Activated naive CD8-positive, alpha-beta T cell treated with anti-CD3 and anti-CD28 coated beads, Interleukin-2, amount 10 ng/mL, durations not matched to agents 7 days and 5 days (primary cell): ENCODE measurements around the gene ENPP3. TPM values are rescaled to one million over a fixed set of nuclear protein-coding genes. Genes with fewer than 3 reads are reported as not detected.
"Not testable (repeated sequence)": the region's sequence is repeated elsewhere in the genome, so short reads cannot be mapped to it uniquely, and the experiment has no call there.

Experiments
- ATAC-seq: fragments of 150-1000 bp; cut with Tn5 transposase; one replicate; pipeline ENCODE4 v1.10.0; 2021; ENCODE audit warnings: low read depth, moderate library complexity
- POLR2A ChIA-PET: fragments of 350-600 bp; sonication (Branson Sonifier 250); formaldehyde crosslinking; loops from one replicate; lab custom pipeline; 2021; ENCODE audit warnings: antibody characterized with exemption; lab: Charles Lee
- DNase-seq: peaks from one replicate; pipeline ENCODE4 v3.0.0; 2021
- H3K27ac Mint-ChIP-seq: one replicate; pipeline ENCODE4 v1.8.0; 2022; ENCODE audit warnings: mild to moderate bottlenecking, mixed read lengths
- H3K27me3 Mint-ChIP-seq: one replicate; pipeline ENCODE4 v1.8.0; 2022; ENCODE audit warnings: mild to moderate bottlenecking, moderate library complexity, mixed read lengths
- H3K36me3 Mint-ChIP-seq: one replicate; pipeline ENCODE4 v1.8.0; 2021; ENCODE audit warnings: mild to moderate bottlenecking, mixed read lengths
- H3K4me1 Mint-ChIP-seq: one replicate; pipeline ENCODE4 v1.8.0; 2021; ENCODE audit warnings: mixed read lengths
- H3K4me3 Mint-ChIP-seq: one replicate; pipeline ENCODE4 v1.8.0; 2022; ENCODE audit warnings: mild to moderate bottlenecking, moderate library complexity, mixed read lengths
- H3K9me3 Mint-ChIP-seq: one replicate; pipeline ENCODE4 v1.8.0; 2021; ENCODE audit warnings: mixed read lengths
- total RNA-seq, 2 experiments: library from RNA; stranded (reverse); gene quantifications; one replicate each; pipeline ENCODE4 v1.2.3, GENCODE V29; 2021

ENPP3 gene
- total RNA-seq, 2 experiments from 2014 or later, result 0.36 to 0.96 TPM

DNA sequence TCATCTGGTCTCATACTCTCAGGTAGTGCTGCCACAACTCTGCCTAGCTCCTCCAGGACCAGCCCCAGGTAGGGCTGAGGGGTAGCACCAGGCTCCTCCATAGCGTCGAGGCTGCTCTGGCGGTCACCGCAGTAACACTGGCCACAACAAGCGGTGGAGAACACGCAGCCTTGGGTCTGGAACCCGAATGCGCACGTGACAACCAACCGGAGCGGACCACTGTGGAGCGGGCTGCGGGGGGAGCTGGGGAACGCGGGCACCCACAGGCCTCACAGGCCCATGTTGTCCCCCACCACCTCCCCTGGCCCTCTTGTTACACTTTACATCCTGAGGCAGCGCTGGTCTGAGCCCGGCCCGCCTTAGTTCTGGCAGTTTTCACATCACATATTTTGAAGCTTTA is 73.8 kb downstream of the ENPP3 start, which contains the start of gene CTAGE9:
Gene CTAGE9 (minus strand): TSS at position 101 of the 400 bp plus-strand sequence. CDS start 0 bp downstream, at position 101.
- DNase-seq, ATAC-seq, H3K27me3 Mint-ChIP-seq, H3K27ac Mint-ChIP-seq, H3K36me3 Mint-ChIP-seq, H3K9me3 Mint-ChIP-seq, POLR2A ChIA-PET, H3K4me3 Mint-ChIP-seq, H3K4me1 Mint-ChIP-seq: not testable (repeated sequence)

DNA sequence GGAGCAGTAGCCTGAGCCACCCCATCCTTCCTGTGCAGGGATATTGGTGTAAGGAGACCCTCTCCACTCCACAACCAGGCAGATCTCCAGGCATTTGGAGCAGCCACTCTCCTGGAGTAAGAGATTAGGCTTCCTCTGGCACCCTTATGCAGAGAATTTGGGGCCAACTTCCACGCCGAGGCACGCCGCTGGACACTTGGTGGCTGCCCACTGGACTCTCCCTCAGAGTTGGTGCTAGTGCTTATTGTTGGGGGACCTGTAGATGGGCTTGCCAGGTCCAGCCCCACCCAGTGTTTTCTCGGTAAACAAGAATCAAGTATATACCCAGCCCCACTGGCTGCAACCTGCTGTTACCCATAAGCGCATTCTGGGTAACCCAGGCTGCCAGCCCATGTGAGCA is 78.5 kb downstream of the ENPP3 start:
- DNase-seq, H3K27me3 Mint-ChIP-seq, H3K9me3 Mint-ChIP-seq, H3K27ac Mint-ChIP-seq, ATAC-seq, H3K4me3 Mint-ChIP-seq, POLR2A ChIA-PET, H3K4me1 Mint-ChIP-seq, H3K36me3 Mint-ChIP-seq: not testable (repeated sequence)

DNA sequence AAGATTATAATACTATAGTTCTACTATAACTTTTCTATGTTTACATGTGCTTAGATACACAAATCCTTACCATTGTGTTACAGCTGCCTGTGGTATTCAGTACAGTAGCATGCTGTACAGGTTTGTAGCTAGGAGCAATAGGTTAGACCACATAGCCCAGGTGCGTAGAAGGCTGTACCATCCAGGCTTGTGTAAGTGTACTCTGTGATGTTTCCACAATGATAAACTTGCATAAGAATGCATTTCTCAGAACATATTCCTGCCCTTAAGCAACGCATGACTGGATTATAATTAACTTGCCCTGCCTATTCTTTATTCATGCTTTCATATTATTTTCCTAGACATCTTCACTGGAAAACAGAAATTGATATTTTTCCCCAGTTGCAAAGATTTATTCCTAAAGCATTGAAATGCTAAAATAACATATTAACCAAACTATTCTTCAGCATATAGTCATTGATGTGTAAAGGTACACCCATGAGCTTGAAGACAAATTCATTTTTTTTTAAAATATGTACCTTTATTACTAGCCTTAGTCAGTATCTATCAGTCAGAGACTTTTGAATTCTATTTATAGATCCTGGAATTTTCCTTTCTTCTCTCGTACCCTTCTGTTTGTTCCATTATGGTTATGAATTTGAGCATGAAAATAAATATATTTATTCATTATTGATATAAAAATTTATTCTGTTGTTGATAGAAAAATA is 80.9 kb downstream of the ENPP3 start:
- ATAC-seq, result no peak
- POLR2A ChIA-PET, result no interaction called here
- H3K36me3 Mint-ChIP-seq, result no peaks in the 10 kb centered on the region

DNA sequence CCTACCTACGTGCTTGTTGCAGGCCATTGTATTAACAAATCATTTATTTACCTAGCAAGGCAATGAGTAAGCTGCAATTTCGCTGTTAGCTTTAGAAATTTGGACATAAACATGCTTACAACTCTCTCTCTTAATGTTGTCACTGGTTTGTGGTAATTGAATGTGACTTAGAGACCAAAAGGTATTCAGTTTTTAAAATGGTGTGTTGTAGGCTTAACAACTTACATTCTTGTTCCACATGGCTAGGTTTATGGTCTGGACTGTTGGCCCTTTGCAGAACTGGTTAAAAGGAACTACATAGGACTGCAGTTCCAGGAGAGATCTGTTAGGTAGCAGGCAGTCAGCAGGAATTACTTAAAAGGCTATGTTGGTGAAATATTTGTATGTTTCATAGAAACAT is 84.1 kb downstream of the ENPP3 start:
- H3K27me3 Mint-ChIP-seq, result peaks cover 2% of the 10 kb centered on the region
- no peak for DNase-seq
- H3K9me3 Mint-ChIP-seq, result peaks cover under 1% of the 10 kb centered on the region
- POLR2A ChIA-PET, result no interaction called here
- H3K36me3 Mint-ChIP-seq, result no peaks in the 10 kb centered on the region
- no peak for ATAC-seq
- no peak overlapping the region for H3K27ac Mint-ChIP-seq
- H3K4me3 Mint-ChIP-seq, result no peak overlapping the region
- H3K4me1 Mint-ChIP-seq, result peaks cover 6% of the 10 kb centered on the region

More for the DNA sequence above, 80.9 kb downstream of the ENPP3 start:
- H3K27ac Mint-ChIP-seq, result no peak overlapping the region
- DNase-seq, result no peak
- H3K9me3 Mint-ChIP-seq, result no peaks in the 10 kb centered on the region
- no peaks in the 10 kb centered on the region for H3K4me1 Mint-ChIP-seq
- H3K4me3 Mint-ChIP-seq, result no peak overlapping the region
- peaks cover 2% of the 10 kb centered on the region for H3K27me3 Mint-ChIP-seq

DNA sequence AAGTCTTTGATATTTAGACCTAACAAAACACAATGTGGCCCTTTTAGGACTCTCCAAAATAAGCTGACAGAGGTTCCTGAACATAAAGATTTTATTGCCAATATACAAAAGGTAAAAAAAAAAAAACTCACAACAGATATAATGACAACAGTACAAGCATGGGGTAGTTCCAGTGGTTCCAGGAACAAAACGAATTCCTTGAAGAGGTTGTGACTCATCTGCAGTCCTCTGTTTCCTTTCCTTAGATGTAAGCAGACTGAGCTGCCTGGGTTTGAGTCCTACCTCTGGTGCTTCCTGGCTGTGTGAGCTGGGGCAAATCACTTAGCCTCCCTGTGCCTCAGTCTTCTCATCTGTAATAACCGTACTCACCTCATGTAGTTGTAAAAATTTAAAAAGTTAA is 87.0 kb downstream of the ENPP3 start:
- ATAC-seq, result no peak
- POLR2A ChIA-PET, result no interaction called here
- peaks cover 6% of the 10 kb centered on the region for H3K4me1 Mint-ChIP-seq

DNA sequence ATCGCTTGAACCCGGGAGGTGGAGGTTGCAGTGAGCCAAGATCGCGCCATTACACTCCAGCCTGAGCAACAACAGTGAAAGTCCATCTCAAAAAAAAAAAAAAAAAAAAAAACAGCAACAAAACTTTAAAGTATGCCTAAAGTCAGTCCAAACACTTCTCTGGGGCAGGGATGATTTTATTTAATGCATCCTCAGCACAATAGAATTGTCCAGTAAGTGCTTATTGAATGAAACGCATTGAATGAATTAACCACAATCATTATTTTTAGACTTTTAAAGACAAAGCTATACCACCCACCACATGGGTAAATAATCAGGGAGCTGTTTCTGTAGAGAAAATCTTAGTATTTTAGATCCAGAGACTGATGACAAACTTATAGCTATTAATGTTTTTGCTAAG is 90.4 kb downstream of the ENPP3 start:
- Mint-ChIP-seq H3K36me3 (no peaks in the 10 kb centered on the region), H3K27ac (no peak overlapping the region), H3K4me1 (peaks cover 6% of the 10 kb centered on the region), H3K4me3 (no peak overlapping the region), H3K27me3 (no peaks in the 10 kb centered on the region), H3K9me3 (peaks cover 2% of the 10 kb centered on the region)
- ATAC-seq (no peak), DNase-seq (no peak)
- POLR2A ChIA-PET, result no interaction called here

More for the DNA sequence above, 87.0 kb downstream of the ENPP3 start:
- no peak overlapping the region for H3K27ac Mint-ChIP-seq
- DNase-seq, result no peak
- no peak overlapping the region for H3K4me3 Mint-ChIP-seq
- no peaks in the 10 kb centered on the region for H3K27me3 Mint-ChIP-seq
- H3K36me3 Mint-ChIP-seq, result no peaks in the 10 kb centered on the region
- peaks cover 2% of the 10 kb centered on the region for H3K9me3 Mint-ChIP-seq

DNA sequence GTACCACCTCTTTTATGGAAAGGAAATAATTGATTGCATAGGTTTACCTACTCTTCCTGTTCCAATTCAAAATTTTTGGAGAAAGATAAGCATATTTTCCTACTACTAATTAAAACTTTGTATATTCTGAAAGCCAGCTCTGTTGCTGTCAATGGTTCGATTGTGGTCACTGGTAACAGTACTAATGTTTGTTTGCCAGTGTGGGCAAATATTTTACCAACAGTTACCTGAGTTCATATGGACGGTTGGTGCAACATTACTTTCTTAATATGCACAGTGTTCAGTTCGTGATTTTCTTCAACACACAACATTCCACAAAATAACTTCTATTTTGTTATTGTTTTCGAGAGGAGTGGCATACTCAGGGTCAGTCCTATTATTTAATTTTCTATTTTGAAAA is 90.8 kb downstream of the ENPP3 start:
- H3K4me1 Mint-ChIP-seq, result peaks cover 6% of the 10 kb centered on the region
- H3K9me3 Mint-ChIP-seq, result peaks cover 2% of the 10 kb centered on the region
- DNase-seq, result no peak
- POLR2A ChIA-PET, result no interaction called here
- ATAC-seq, result no peak
- H3K36me3 Mint-ChIP-seq, result no peaks in the 10 kb centered on the region
- H3K27me3 Mint-ChIP-seq, result no peaks in the 10 kb centered on the region
- no peak overlapping the region for H3K27ac Mint-ChIP-seq
- H3K4me3 Mint-ChIP-seq, result no peak overlapping the region

DNA sequence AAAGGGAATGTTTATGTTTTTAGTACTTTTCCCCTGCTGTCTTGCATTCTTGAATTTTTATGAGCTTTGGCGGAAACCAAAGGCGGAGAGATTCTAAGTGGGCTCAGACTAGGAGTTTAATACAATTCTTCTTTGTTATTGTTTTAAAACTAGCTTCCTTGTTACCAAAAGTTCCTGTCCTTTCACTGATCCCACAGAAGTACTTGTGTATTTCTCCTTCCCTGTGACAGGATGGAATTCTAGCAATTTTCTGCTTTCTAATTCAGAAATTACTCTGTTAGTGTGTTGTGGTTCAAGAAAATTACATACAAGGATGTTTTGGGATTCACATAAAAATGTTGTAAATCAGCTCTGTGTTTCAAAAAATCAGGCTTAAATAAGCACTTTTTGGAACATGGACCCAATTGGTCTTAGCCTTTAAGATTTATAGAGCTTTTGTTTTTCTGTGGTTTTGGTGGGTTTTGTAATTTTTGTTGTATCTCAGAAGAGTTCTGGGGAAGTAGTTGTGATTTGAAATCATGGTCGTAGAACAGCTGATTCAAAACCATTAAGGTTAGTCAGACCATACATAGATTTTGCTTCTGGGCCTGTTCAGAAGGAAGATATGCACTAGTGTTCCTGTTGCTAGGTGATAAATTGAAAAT is 91.3 kb downstream of the ENPP3 start:
- POLR2A ChIA-PET, result no interaction called here

DNA sequence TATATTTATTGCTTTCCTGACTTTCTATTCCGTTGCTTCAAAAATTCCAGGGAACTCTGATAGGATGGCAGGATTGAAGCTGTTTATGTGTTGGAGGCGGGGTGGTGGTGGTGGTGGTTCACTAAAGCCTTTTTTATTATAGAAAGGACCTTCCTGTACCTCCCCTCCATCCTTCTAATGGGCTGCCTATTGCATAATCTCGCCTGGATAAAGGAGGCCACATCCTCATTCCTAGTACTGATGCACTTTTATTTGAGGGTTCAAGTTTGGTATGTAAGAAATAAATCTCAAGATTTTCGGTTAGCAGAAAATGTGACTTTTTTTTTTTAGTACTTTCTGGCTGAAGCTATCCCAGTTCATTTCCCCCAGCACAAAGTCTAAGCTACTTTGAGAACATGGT is 92.4 kb downstream of the ENPP3 start:
- Mint-ChIP-seq H3K27me3 (no peaks in the 10 kb centered on the region), H3K36me3 (no peaks in the 10 kb centered on the region), H3K9me3 (peaks cover 2% of the 10 kb centered on the region), H3K4me1 (no peaks in the 10 kb centered on the region), H3K27ac (no peak overlapping the region), H3K4me3 (no peak overlapping the region)
- no peak for ATAC-seq
- POLR2A ChIA-PET, result no interaction called here
- no peak for DNase-seq

More for the DNA sequence above, 91.3 kb downstream of the ENPP3 start:
- no peak for DNase-seq
- no peak overlapping the region for H3K4me3 Mint-ChIP-seq
- peaks cover 2% of the 10 kb centered on the region for H3K9me3 Mint-ChIP-seq
- H3K4me1 Mint-ChIP-seq, result peaks cover 6% of the 10 kb centered on the region
- no peaks in the 10 kb centered on the region for H3K27me3 Mint-ChIP-seq
- H3K36me3 Mint-ChIP-seq, result no peaks in the 10 kb centered on the region
- no peak overlapping the region for H3K27ac Mint-ChIP-seq
- no peak for ATAC-seq

DNA sequence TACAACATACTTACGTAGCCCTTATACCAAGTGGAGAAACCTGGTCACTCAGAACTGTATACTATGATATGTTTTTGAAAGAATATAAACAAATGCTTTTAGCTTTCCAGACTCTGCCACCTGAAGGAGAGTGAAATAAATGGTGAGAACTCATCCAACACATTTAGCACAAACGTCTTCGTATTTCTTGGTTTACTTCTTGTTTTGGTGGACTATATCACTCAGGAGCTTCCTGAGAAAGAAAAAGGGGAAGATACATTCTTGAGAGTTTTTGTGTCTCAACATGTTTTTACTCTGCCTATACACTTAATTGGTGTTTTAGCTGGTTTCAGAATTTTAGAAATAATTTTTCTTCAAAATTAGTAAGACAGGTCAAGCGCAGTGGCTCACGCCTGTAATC is 93.2 kb downstream of the ENPP3 start:
- no peaks in the 10 kb centered on the region for H3K4me1 Mint-ChIP-seq
- DNase-seq, result no peak
- H3K27ac Mint-ChIP-seq, result no peak overlapping the region
- no peaks in the 10 kb centered on the region for H3K36me3 Mint-ChIP-seq
- no peaks in the 10 kb centered on the region for H3K27me3 Mint-ChIP-seq
- no peak overlapping the region for H3K4me3 Mint-ChIP-seq
- POLR2A ChIA-PET, result interaction anchor here (0.6 kb wide), 1 partner anchor 827 kb away, joined by 3 read pairs; no protein-coding TSS in a partner anchor
- ATAC-seq, result no peak
- H3K9me3 Mint-ChIP-seq, result peaks cover 2% of the 10 kb centered on the region

DNA sequence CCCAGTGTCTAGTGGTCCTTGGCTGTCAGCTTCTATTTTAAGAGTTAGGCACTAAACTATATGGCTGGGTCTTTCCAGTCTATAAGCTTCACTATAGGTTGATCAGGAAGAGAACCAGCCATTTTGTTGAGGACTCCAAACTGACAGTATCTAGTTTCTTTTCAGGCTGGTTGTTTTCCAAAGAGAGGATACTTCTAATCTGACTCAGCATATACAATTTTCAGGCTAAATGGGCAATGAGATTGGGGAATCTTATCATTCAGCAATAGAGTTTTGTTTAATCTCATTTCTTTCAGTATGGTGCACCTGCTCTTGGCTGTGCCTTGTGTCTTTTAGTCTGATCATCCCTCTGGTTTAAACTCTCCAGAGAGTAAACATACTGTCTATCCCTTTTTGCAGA is 94.1 kb downstream of the ENPP3 start:
- no peaks in the 10 kb centered on the region for H3K4me1 Mint-ChIP-seq
- no peaks in the 10 kb centered on the region for H3K27me3 Mint-ChIP-seq
- ATAC-seq (no peak), DNase-seq (no peak)
- POLR2A ChIA-PET, result no interaction called here
- H3K27ac Mint-ChIP-seq, result no peak overlapping the region
- peaks cover under 1% of the 10 kb centered on the region for H3K9me3 Mint-ChIP-seq
- H3K4me3 Mint-ChIP-seq, result no peak overlapping the region
- H3K36me3 Mint-ChIP-seq, result no peaks in the 10 kb centered on the region

DNA sequence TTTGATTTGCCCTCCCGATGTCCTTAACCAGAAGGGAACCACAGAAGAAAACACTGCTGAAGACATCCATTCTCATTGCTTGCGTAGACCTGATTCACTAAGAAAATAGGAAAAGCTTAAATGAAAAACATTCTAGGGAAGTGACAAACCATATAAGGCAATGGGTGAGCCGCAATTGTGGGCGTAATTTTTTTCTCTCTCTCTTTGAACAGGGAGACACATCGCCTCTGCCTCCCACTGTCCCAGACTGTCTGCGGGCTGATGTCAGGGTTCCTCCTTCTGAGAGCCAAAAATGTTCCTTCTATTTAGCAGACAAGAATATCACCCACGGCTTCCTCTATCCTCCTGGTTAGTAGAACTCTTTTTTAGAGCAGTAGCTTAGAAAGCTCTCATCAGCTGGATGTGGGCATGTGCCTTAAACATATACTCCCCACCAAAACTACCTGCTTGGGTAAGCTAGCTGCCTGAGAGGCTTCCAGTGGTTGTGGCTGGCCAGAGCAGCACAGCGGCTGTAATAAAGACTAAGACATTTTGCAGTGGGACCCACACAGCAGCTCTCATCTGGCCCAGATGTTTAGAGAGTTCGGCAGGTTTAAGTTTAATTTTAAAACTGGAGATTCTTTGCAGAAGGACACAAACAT is 96.4 kb downstream of the ENPP3 start:
- Mint-ChIP-seq H3K27me3 (peaks cover 4% of the 10 kb centered on the region), H3K4me1 (no peaks in the 10 kb centered on the region), H3K27ac (no peak overlapping the region), H3K36me3 (no peaks in the 10 kb centered on the region), H3K9me3 (no peaks in the 10 kb centered on the region), H3K4me3 (no peak overlapping the region)
- no peak for DNase-seq
- POLR2A ChIA-PET, result no interaction called here
- no peak for ATAC-seq

DNA sequence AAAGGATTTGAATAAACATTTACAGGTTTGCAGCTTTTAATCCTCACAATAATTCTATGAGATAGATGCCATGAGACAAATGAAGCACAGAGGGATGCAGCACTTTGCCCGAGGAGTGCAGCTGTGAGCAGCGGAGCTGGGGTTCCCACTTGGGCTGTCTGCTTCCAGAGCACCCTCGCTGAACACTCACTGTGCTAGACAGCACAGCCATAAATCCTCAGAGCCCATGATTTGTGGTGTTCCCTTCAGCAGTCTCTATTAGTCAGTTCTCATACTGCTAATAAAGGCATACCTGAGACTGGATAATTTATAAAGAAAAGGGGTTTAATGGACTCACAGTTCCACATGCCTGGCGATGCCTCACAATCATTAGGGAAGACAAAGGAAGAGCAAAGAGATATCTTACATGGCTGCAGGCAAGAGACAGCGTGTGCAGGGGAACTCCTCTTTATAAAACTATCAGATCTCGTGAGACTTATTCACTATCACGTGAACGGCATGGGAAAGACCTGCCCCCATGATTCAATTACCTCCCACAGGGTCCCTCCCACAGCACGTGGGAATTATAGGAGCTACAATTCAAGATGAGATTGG is 99.0 kb downstream of the ENPP3 start:
- no peak overlapping the region for H3K27ac Mint-ChIP-seq
- no peaks in the 10 kb centered on the region for H3K9me3 Mint-ChIP-seq
- POLR2A ChIA-PET, result no interaction called here
- ATAC-seq, result no peak
- H3K36me3 Mint-ChIP-seq, result no peaks in the 10 kb centered on the region
- DNase-seq, result no peak
- H3K4me3 Mint-ChIP-seq, result no peak overlapping the region
- peaks cover 4% of the 10 kb centered on the region for H3K27me3 Mint-ChIP-seq
- no peaks in the 10 kb centered on the region for H3K4me1 Mint-ChIP-seq
